ENCODE results near the gene VCPKMT. TPM values are rescaled to one million over a fixed set of nuclear protein-coding genes. Genes with fewer than 3 reads are reported as not detected.
A peak's percentile ranks its signal among the peaks of the same experiment; 100 is the strongest.

The VCPKMT gene
- total RNA-seq, 4 donors from 2014 or later, result 0.51 to 14.7 (median 10.9) TPM

- Histone ChIP-seq H3K27ac (no peak overlapping the region), H3K27me3 (no peaks in the 10 kb centered on the region), H3K4me1 (peaks cover 0 to 12% of the 10 kb centered on the region in 2 donors), H3K9me3 (no peaks in the 10 kb centered on the region), H3K36me3 (no peaks in the 10 kb centered on the region), H3K4me3 (no peak overlapping the region)
- intact Hi-C loops (cut with DNase I; ENCODE audit: low total_unique reads), result no loop called here
- TF ChIP-seq POLR2A (IDR thresholded peaks at IDR 0.05) (no peak), CTCF (IDR thresholded peaks at IDR 0.05) (no peak)
- no peak for DNase-seq
These were observed 51.4 kb downstream of the VCPKMT start for GRCh38 chr14:50064993-50065392.

GRCh38 chr14:50063876-50064420, 52.4 kb downstream of the VCPKMT start:
- H3K27ac ChIP-seq, result no peak overlapping the region
- intact Hi-C loops (cut with DNase I; ENCODE audit: low total_unique reads), result no loop called here

GRCh38 chr14:50062438-50063085, 53.8 kb downstream of the VCPKMT start:
- intact Hi-C loops (cut with DNase I; ENCODE audit: low total_unique reads), result no loop called here
- Histone ChIP-seq H3K27ac (peak overlapping the region; percentile 82 to 83), H3K4me3 (no peak overlapping the region), H3K9me3 (no peaks in the 10 kb centered on the region), H3K4me1 (peaks cover 0 to 12% of the 10 kb centered on the region in 2 donors), H3K36me3 (no peaks in the 10 kb centered on the region), H3K27me3 (no peaks in the 10 kb centered on the region)
- TF ChIP-seq POLR2A (IDR thresholded peaks at IDR 0.05) (no peak), CTCF (IDR thresholded peaks at IDR 0.05) (no peak)
- peak; percentile 38 to 59 for DNase-seq

More at GRCh38 chr14:50063876-50064420, 52.4 kb downstream of the VCPKMT start:
- TF ChIP-seq POLR2A (IDR thresholded peaks at IDR 0.05) (no peak), CTCF (IDR thresholded peaks at IDR 0.05) (no peak)
- H3K9me3 ChIP-seq, result no peaks in the 10 kb centered on the region
- no peak for DNase-seq
- no peaks in the 10 kb centered on the region for H3K36me3 ChIP-seq
- peaks cover 0 to 12% of the 10 kb centered on the region in 2 donors for H3K4me1 ChIP-seq
- no peaks in the 10 kb centered on the region for H3K27me3 ChIP-seq
- no peak overlapping the region for H3K4me3 ChIP-seq

- DNase-seq, result peak in 1 of 2 donors; percentile 32
- H3K27ac ChIP-seq, result peak overlapping the region; percentile 82 to 83
- H3K4me3 ChIP-seq, result no peak overlapping the region
- no peaks in the 10 kb centered on the region for H3K36me3 ChIP-seq
- TF ChIP-seq CTCF (IDR thresholded peaks at IDR 0.05) (no peak), POLR2A (IDR thresholded peaks at IDR 0.05) (no peak)
- peaks cover 0 to 12% of the 10 kb centered on the region in 2 donors for H3K4me1 ChIP-seq
- no peaks in the 10 kb centered on the region for H3K27me3 ChIP-seq
- H3K9me3 ChIP-seq, result no peaks in the 10 kb centered on the region
- intact Hi-C loops (cut with DNase I; ENCODE audit: low total_unique reads), result no loop called here
These were observed 54.5 kb downstream of the VCPKMT start for GRCh38 chr14:50061664-50062437.

Measured in uterus (tissue), 4 donors.